Endothelial cell of umbilical vein (primary cell): ENCODE measurements around the gene RAP1GAP. TPM values are rescaled to one million over a fixed set of nuclear protein-coding genes. Genes with fewer than 3 reads are reported as not detected.

ENCODE experiments used
- BruUV-seq: library from RNA; stranded (reverse); fragments of 400-500 nt; replicated peaks from 2 replicates; lab custom pipeline; 2021; lab: Mats Ljungman, UMichigan
- CTCF ChIA-PET: fragments of 300-600, 350-600 bp; sonication (Branson Sonifier 250); formaldehyde crosslinking; loops from one replicate; lab custom pipeline; 2021; ENCODE audit warnings: antibody characterized with exemption, inconsistent platforms; lab: Charles Lee
- POLR2A ChIA-PET: fragments of 300-600, 350-600 bp; sonication (Branson Sonifier 250); formaldehyde crosslinking; loops from one replicate; lab custom pipeline; 2021; ENCODE audit warnings: antibody characterized with exemption, inconsistent platforms; lab: Charles Lee
- DNase-seq: peaks from one replicate; pipeline ENCODE4 v3.0.0-alpha.2; 2011; ENCODE audit warnings: low read depth, low spot score
- FAIRE-seq: peaks from 2 replicates; lab custom pipeline; 2011; peaks lifted over from hg19 to GRCh38; lab: Jason Lieb, UNC
- H2AFZ ChIP-seq: 2 replicates; pipeline ENCODE4 v1.6.0; 2012; ENCODE audit warnings: low read depth, low read length, control low read depth, inconsistent platforms
- H3K27ac ChIP-seq: 2 replicates; pipeline ENCODE4 v1.5.1; 2011; ENCODE audit warnings: low read depth, mild to moderate bottlenecking, control low read depth, low read length, moderate library complexity; ENCODE audit not compliant: insufficient read depth
- H3K27me3 ChIP-seq, 2 experiments: 2 replicates each; pipeline versions ENCODE4 v1.6.0 to v1.6.1; 2011; ENCODE audit warnings: low read length in 2 of 2, mixed read lengths in 1 of 2; ENCODE audit not compliant: control insufficient read depth in 2 of 2, insufficient read depth in 2 of 2
- H3K36me3 ChIP-seq, 2 experiments: 2 replicates in 1 of 2; 3 replicates in 1 of 2; pipeline ENCODE4 v1.5.1; 2011; ENCODE audit warnings: low read length in 2 of 2, mild to moderate bottlenecking in 1 of 2, moderate library complexity in 1 of 2; ENCODE audit not compliant: control insufficient read depth in 2 of 2, insufficient read depth in 2 of 2; ENCODE audit errors: extremely low read depth in 1 of 2
- H3K4me1 ChIP-seq: 3 replicates; pipeline ENCODE4 v1.5.1; 2011; ENCODE audit warnings: mild to moderate bottlenecking, low read length; ENCODE audit not compliant: control insufficient read depth, insufficient read depth; ENCODE audit errors: extremely low read depth
- H3K4me2 ChIP-seq: 2 replicates; pipeline ENCODE4 v1.6.1; 2011; ENCODE audit warnings: low read length, control low read depth, mixed read lengths; ENCODE audit not compliant: insufficient read depth
- H3K4me3 ChIP-seq, 3 experiments: fragments of 200-600 bp in 1 of 3; sonication (generic), shearing (Covaris generic) in 1 of 3; replicated peaks in 1 of 3; 2 replicates each; pipeline ENCODE4 v1.5.1; 2011 to 2016; ENCODE audit warnings: control low read depth in 3 of 3, low read length in 3 of 3, mild to moderate bottlenecking in 2 of 3, inconsistent platforms in 1 of 3, low read depth in 1 of 3, moderate library complexity in 1 of 3; ENCODE audit not compliant: insufficient read depth in 1 of 3
- H3K79me2 ChIP-seq: 2 replicates; pipeline ENCODE4 v1.6.0; 2012; ENCODE audit warnings: low read length, inconsistent platforms; ENCODE audit not compliant: control insufficient read depth, insufficient read depth
- H3K9ac ChIP-seq: replicated peaks from 2 replicates; pipeline ENCODE3; 2011; ENCODE audit warnings: low read length, control low read depth; ENCODE audit not compliant: insufficient read depth; ENCODE audit errors: extremely low read depth
- H3K9me1 ChIP-seq: replicated peaks from 3 replicates; pipeline ENCODE4 v1.6.0; 2011; ENCODE audit warnings: mild to moderate bottlenecking, low read length; ENCODE audit not compliant: control insufficient read depth, insufficient read depth; ENCODE audit errors: extremely low read depth
- H3K9me3 ChIP-seq: replicated peaks from 2 replicates; pipeline ENCODE4 v1.5.1; 2012; ENCODE audit warnings: low read length, inconsistent platforms; ENCODE audit not compliant: control insufficient read depth, insufficient read depth
- H4K20me1 ChIP-seq: replicated peaks from 2 replicates; pipeline ENCODE3; 2011; ENCODE audit warnings: mild to moderate bottlenecking, low read length; ENCODE audit not compliant: control insufficient read depth, insufficient read depth; ENCODE audit errors: extremely low read depth
- EZH2 ChIP-seq: IDR thresholded peaks from 2 replicates; pipeline ENCODE4 v1.6.1; 2012; ENCODE audit warnings: borderline replicate concordance, low read depth, mild to moderate bottlenecking, moderate library complexity, low read length, inconsistent platforms; ENCODE audit not compliant: severe bottlenecking
- FOS ChIP-seq: IDR thresholded peaks from 2 replicates; pipeline ENCODE4 v1.6.1; 2011; ENCODE audit warnings: mild to moderate bottlenecking, low read length, moderate library complexity, borderline replicate concordance; ENCODE audit not compliant: insufficient read depth
- GATA2 ChIP-seq: IDR thresholded peaks from 2 replicates; pipeline ENCODE4 v1.7.0; 2011; ENCODE audit warnings: low read depth, mild to moderate bottlenecking, moderate library complexity, mixed read lengths, low read length; ENCODE audit not compliant: insufficient read length, insufficient read depth
- JUN ChIP-seq: IDR thresholded peaks from 2 replicates; pipeline ENCODE4 v1.6.1; 2011; ENCODE audit warnings: borderline replicate concordance, low read depth; ENCODE audit not compliant: insufficient read length, insufficient read depth
- MAX ChIP-seq: IDR thresholded peaks from 2 replicates; pipeline ENCODE4 v1.6.1; 2011; ENCODE audit not compliant: insufficient read depth, insufficient read length
- MYC ChIP-seq: IDR thresholded peaks from one replicate; pipeline ENCODE4 v1.6.1; 2011; ENCODE audit warnings: mild to moderate bottlenecking, low read depth, low read length
- POLR2A ChIP-seq: IDR thresholded peaks from 2 replicates; pipeline ENCODE4 v1.6.1; 2012; ENCODE audit warnings: low read depth, mild to moderate bottlenecking, control low read depth, low read length
- POLR2AphosphoS5 ChIP-seq: IDR thresholded peaks from 2 replicates; pipeline ENCODE4 v1.6.1; 2012; ENCODE audit warnings: low read depth, mild to moderate bottlenecking, control low read depth, low read length, moderate library complexity; ENCODE audit not compliant: insufficient read depth
- dilution Hi-C: fragments of 300-500 bp; cut with MboI; formaldehyde crosslinking; loops from one replicate; pipeline ENCODE4 v1.15.0; 2019; ENCODE audit warnings: low sequenced_read_pairs; ENCODE audit not compliant: extremely low pct_ligation_motif_present
- intact Hi-C: fragments of 100-400 bp; cut with micrococcal nuclease; formaldehyde crosslinking; loops from one replicate; pipeline ENCODE4 v1.10.0; 2022
- polyA plus RNA-seq, 4 experiments: library from polyadenylated mRNA; depleted of rRNA in 3 of 4; stranded (reverse) in 3 of 4; unstranded in 1 of 4; fragments of >200 nt; gene quantifications; 2 replicates each; pipeline versions ENCODE4 v1.2.1 to v1.2.3, GENCODE V29; 2011 to 2012; ENCODE audit warnings: missing spikeins in 1 of 4
- total RNA-seq: library from RNA; stranded (reverse); gene quantifications from 2 replicates; pipeline ENCODE4 v1.2.3, GENCODE V29; 2021
- TF ChIP-seq, protein P1 (sequence below), 2 donors: IDR thresholded peaks; 1 replicate in 1 of 2; 2 replicates in 1 of 2; pipeline ENCODE4 v1.5.1; 2011; ENCODE audit warnings: low read length in 2 of 2, mild to moderate bottlenecking in 2 of 2, moderate library complexity in 2 of 2, control low read depth in 1 of 2, inconsistent platforms in 1 of 2, low read depth in 1 of 2; ENCODE audit not compliant: insufficient read depth in 1 of 2; ENCODE audit errors: extremely low read depth in 1 of 2

RAP1GAP gene
- total and polyA plus RNA-seq, 2 donors (not counting 3 experiments of a cell fraction or from before 2014, with no cell fraction given) = 0.07 to 0.20 TPM

DNA sequence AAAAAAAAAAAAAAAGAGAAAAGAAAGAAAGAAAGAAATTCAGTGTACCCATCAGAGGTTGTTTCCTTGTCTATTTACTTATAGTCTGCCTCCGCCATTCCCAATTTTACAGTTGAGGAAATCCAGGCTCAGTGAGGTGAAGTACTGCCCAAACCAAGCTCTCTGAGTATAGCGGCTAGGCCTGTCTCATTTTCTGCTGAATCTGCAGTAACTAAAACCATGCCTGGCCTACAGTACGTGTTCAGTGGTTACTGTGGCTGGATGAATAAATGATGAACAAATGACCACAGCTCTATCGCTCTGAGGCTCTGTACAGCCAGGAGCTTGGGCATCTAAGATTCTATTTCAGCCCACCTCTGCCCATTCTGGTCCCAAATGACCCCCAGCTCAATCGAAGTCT, 24.3 kb downstream of the RAP1GAP start:
- no peaks in the 10 kb centered on the region for H3K9me1 ChIP-seq
- H3K4me3 ChIP-seq = no peak overlapping the region
- intact Hi-C loops = no loop called here
- ChIA-PET CTCF (interaction anchor here (1.1 to 7.2 kb wide), 3 partner anchors 15 to 275 kb away, joined by 3 to 34 read pairs (median 5); no protein-coding TSS in a partner anchor), POLR2A (no interaction called here)
- DNase-seq (no peak), FAIRE-seq (no peak)
- H3K79me2 ChIP-seq = no peaks in the 10 kb centered on the region
- H2AFZ ChIP-seq = no peak overlapping the region
- H3K4me2 ChIP-seq = no peak overlapping the region
- BruUV-seq = no TSS peak
- H3K36me3 ChIP-seq = no peaks in the 10 kb centered on the region
- H3K9ac ChIP-seq = no peak overlapping the region
- no peak overlapping the region for H3K27ac ChIP-seq
- no peaks in the 10 kb centered on the region for H4K20me1 ChIP-seq
- no peak for TF ChIP-seq EZH2
- TF ChIP-seq MAX = no peak
- TF ChIP-seq JUN = no peak
- TF ChIP-seq POLR2AphosphoS5 = no peak
- TF ChIP-seq FOS = no peak
- TF ChIP-seq, protein P1, sequence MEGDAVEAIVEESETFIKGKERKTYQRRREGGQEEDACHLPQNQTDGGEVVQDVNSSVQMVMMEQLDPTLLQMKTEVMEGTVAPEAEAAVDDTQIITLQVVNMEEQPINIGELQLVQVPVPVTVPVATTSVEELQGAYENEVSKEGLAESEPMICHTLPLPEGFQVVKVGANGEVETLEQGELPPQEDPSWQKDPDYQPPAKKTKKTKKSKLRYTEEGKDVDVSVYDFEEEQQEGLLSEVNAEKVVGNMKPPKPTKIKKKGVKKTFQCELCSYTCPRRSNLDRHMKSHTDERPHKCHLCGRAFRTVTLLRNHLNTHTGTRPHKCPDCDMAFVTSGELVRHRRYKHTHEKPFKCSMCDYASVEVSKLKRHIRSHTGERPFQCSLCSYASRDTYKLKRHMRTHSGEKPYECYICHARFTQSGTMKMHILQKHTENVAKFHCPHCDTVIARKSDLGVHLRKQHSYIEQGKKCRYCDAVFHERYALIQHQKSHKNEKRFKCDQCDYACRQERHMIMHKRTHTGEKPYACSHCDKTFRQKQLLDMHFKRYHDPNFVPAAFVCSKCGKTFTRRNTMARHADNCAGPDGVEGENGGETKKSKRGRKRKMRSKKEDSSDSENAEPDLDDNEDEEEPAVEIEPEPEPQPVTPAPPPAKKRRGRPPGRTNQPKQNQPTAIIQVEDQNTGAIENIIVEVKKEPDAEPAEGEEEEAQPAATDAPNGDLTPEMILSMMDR (IDR thresholded peaks at IDR 0.05; ENCODE audit: extremely low read depth in 1 of 2, insufficient read depth in 1 of 2, low read depth in 1 of 2, low read length in 2 of 2) = no peak
- TF ChIP-seq GATA2 = no peak
- no peak for TF ChIP-seq POLR2A
- TF ChIP-seq MYC = no peak
- dilution Hi-C loops = no loop called here
- H3K27me3 ChIP-seq = peaks cover 0 to 5% of the 10 kb centered on the region in 2 experiments
- H3K4me1 ChIP-seq = no peaks in the 10 kb centered on the region
- H3K9me3 ChIP-seq = no peaks in the 10 kb centered on the region
